ENCODE results near the gene PRR36. TPM values are rescaled to one million over a fixed set of nuclear protein-coding genes. Genes with fewer than 3 reads are reported as not detected.

The PRR36 gene
- total RNA-seq, 1 experiment from 2014 or later = 3.3 TPM

GRCh38 chr19:7908742-7909461 lies 34.7 kb upstream of the PRR36 start:
- DNase-seq (ENCODE audit: low spot score) = no peak
- BruUV-seq (replicated peaks) = no TSS peak
- Histone ChIP-seq H3K27me3 (replicated peaks; ENCODE audit: insufficient read depth, low read depth, low read length, poor library complexity) (no peaks in the 10 kb centered on the region), H3K9me3 (ENCODE audit: low read depth, low read length, poor library complexity, severe bottlenecking) (no peaks in the 10 kb centered on the region), H3K36me3 (ENCODE audit: insufficient read depth, low read length, poor library complexity, severe bottlenecking) (peaks cover 28% of the 10 kb centered on the region), H3K4me1 (ENCODE audit: insufficient read depth, low read length, poor library complexity, severe bottlenecking) (peaks cover 11% of the 10 kb centered on the region), H3K27ac (ENCODE audit: low read depth, low read length, poor library complexity, severe bottlenecking) (no peak overlapping the region), H3K4me3 (ENCODE audit: low read depth, low read length, poor library complexity, severe bottlenecking) (no peak overlapping the region)
- intact Hi-C loops (cut with micrococcal nuclease; ENCODE audit: unreplicated experiment) = no loop called here
- POLR2A ChIA-PET (ENCODE audit: low non-redundant PET) = no interaction called here
- TF ChIP-seq EZH2 (IDR thresholded peaks at IDR 0.05; ENCODE audit: borderline replicate concordance, low read depth, low read length, poor library complexity, severe bottlenecking) (no peak), CTCF (conservative IDR thresholded peaks at IDR 0.05; ENCODE audit: low read depth, low read length) (no peak)
- CTCF ChIA-PET = no interaction called here

GRCh38 chr19:7908078-7908699 lies 34.0 kb upstream of the PRR36 start:
- TF ChIP-seq CTCF (conservative IDR thresholded peaks at IDR 0.05; ENCODE audit: low read depth, low read length) (no peak), EZH2 (IDR thresholded peaks at IDR 0.05; ENCODE audit: borderline replicate concordance, low read depth, low read length, poor library complexity, severe bottlenecking) (no peak)
- H3K4me3 ChIP-seq (ENCODE audit: low read depth, low read length, poor library complexity, severe bottlenecking) = no peak overlapping the region
- CTCF ChIA-PET = interaction anchor here (0.6 kb wide), 1 partner anchor 10 kb away, joined by 3 read pairs; no protein-coding TSS in a partner anchor
- POLR2A ChIA-PET (ENCODE audit: low non-redundant PET) = no interaction called here
- no peaks in the 10 kb centered on the region for H3K9me3 ChIP-seq (ENCODE audit: low read depth, low read length, poor library complexity, severe bottlenecking)
- DNase-seq (ENCODE audit: low spot score) = no peak
- peaks cover 28% of the 10 kb centered on the region for H3K36me3 ChIP-seq (ENCODE audit: insufficient read depth, low read length, poor library complexity, severe bottlenecking)
- H3K27me3 ChIP-seq (replicated peaks; ENCODE audit: insufficient read depth, low read depth, low read length, poor library complexity) = no peaks in the 10 kb centered on the region
- no peak overlapping the region for H3K27ac ChIP-seq (ENCODE audit: low read depth, low read length, poor library complexity, severe bottlenecking)
- intact Hi-C loops (cut with micrococcal nuclease; ENCODE audit: unreplicated experiment) = no loop called here
- peaks cover 11% of the 10 kb centered on the region for H3K4me1 ChIP-seq (ENCODE audit: insufficient read depth, low read length, poor library complexity, severe bottlenecking)
- BruUV-seq (replicated peaks) = no TSS peak

- Histone ChIP-seq H3K36me3 (ENCODE audit: insufficient read depth, low read length, poor library complexity, severe bottlenecking) (peaks cover 28% of the 10 kb centered on the region), H3K4me1 (ENCODE audit: insufficient read depth, low read length, poor library complexity, severe bottlenecking) (peaks cover 11% of the 10 kb centered on the region), H3K9me3 (ENCODE audit: low read depth, low read length, poor library complexity, severe bottlenecking) (no peaks in the 10 kb centered on the region), H3K27me3 (replicated peaks; ENCODE audit: insufficient read depth, low read depth, low read length, poor library complexity) (no peaks in the 10 kb centered on the region), H3K4me3 (ENCODE audit: low read depth, low read length, poor library complexity, severe bottlenecking) (no peak overlapping the region), H3K27ac (ENCODE audit: low read depth, low read length, poor library complexity, severe bottlenecking) (no peak overlapping the region)
- POLR2A ChIA-PET (ENCODE audit: low non-redundant PET) = no interaction called here
- CTCF ChIA-PET = no interaction called here
- no peak for DNase-seq (ENCODE audit: low spot score)
- TF ChIP-seq EZH2 (IDR thresholded peaks at IDR 0.05; ENCODE audit: borderline replicate concordance, low read depth, low read length, poor library complexity, severe bottlenecking) = no peak
- no peak for TF ChIP-seq CTCF (conservative IDR thresholded peaks at IDR 0.05; ENCODE audit: low read depth, low read length)
- intact Hi-C loops (cut with micrococcal nuclease; ENCODE audit: unreplicated experiment) = no loop called here
- no TSS peak for BruUV-seq (replicated peaks)
Observed at GRCh38 chr19:7907544-7907943, 33.4 kb upstream of the PRR36 start.

All from A673 (cell line).